SK-N-SH (cell line): ENCODE results near the gene AHSG. TPM values are rescaled to one million over a fixed set of nuclear protein-coding genes. Genes with fewer than 3 reads are reported as not detected.

ENCODE experiments used
- CTCF ChIA-PET: fragments of 300-600, 350-600 bp; formaldehyde crosslinking; extraction: SDS; loops from one replicate; lab custom pipeline; 2021; lab: Yijun Ruan, JAX
- POLR2A ChIA-PET: fragments of 350-600 bp; sonication (Branson Sonifier 250); formaldehyde crosslinking; extraction: SDS; loops from one replicate; lab custom pipeline; 2020; ENCODE audit warnings: antibody characterized with exemption, inconsistent platforms; lab: Yijun Ruan, JAX
- DNase-seq: peaks from one replicate; pipeline ENCODE4 v3.0.0; 2012
- H2AFZ ChIP-seq: fragments of 200-600 bp; sonication (generic); 2 replicates; pipeline ENCODE4 v1.8.1; 2016; ENCODE audit warnings: antibody characterized with exemption, mild to moderate bottlenecking, low read depth
- H3F3A ChIP-seq: fragments of 200-600 bp; sonication (generic); replicated peaks from 2 replicates; pipeline ENCODE3; 2016; ENCODE audit warnings: antibody characterized with exemption, mild to moderate bottlenecking; ENCODE audit not compliant: insufficient read depth
- H3K27ac ChIP-seq, 2 experiments: fragments of 200-500 bp in 1 of 2; fragments of 200-600 bp in 1 of 2; sonication (Bioruptor generic) in 1 of 2; sonication (generic), shearing (Covaris generic) in 1 of 2; 2 replicates each; pipeline versions ENCODE4 v1.5.1 to v1.6.1; 2014 to 2016; ENCODE audit warnings: low read depth in 2 of 2, inconsistent platforms in 1 of 2, low read length in 1 of 2, mild to moderate bottlenecking in 1 of 2, mixed read lengths in 1 of 2
- H3K27me3 ChIP-seq: fragments of 200-600 bp; sonication (generic), shearing (Covaris generic); 2 replicates; pipeline ENCODE4 v1.6.1; 2016; ENCODE audit warnings: mixed run types; ENCODE audit not compliant: insufficient read depth
- H3K36me3 ChIP-seq, 2 experiments: fragments of 200-500 bp in 1 of 2; fragments of 200-600 bp in 1 of 2; sonication (Bioruptor generic) in 1 of 2; sonication (generic) in 1 of 2; replicated peaks in 1 of 2; 2 replicates each; pipeline versions ENCODE3 to v1.5.1; 2014 to 2016; ENCODE audit warnings: low read length in 1 of 2, mild to moderate bottlenecking in 1 of 2; ENCODE audit not compliant: insufficient read depth in 2 of 2, control insufficient read depth in 1 of 2
- H3K4me1 ChIP-seq, 2 experiments: fragments of 200-500 bp in 1 of 2; fragments of 200-600 bp in 1 of 2; sonication (Bioruptor generic) in 1 of 2; sonication (generic), shearing (Covaris generic) in 1 of 2; 2 replicates each; pipeline versions ENCODE4 v1.5.1 to v1.6.1; 2014 to 2016; ENCODE audit warnings: low read depth in 1 of 2, low read length in 1 of 2, mixed run types in 1 of 2; ENCODE audit not compliant: insufficient read depth in 2 of 2, control insufficient read depth in 1 of 2
- H3K4me2 ChIP-seq: fragments of 200-600 bp; sonication (generic), shearing (Covaris generic); 2 replicates; pipeline ENCODE4 v1.6.1; 2017; ENCODE audit warnings: mixed run types
- H3K4me3 ChIP-seq, 2 experiments: fragments of 200-500 bp in 1 of 2; fragments of 200-600 bp in 1 of 2; sonication (Bioruptor generic) in 1 of 2; sonication (generic), shearing (Covaris generic) in 1 of 2; 2 replicates each; pipeline versions ENCODE4 v1.5.1 to v1.8.1; 2014 to 2016; ENCODE audit warnings: low read depth in 2 of 2, inconsistent platforms in 1 of 2, low read length in 1 of 2, mild to moderate bottlenecking in 1 of 2, mixed read lengths in 1 of 2, moderate library complexity in 1 of 2
- H3K79me2 ChIP-seq: fragments of 200-600 bp; sonication (generic); 2 replicates; pipeline ENCODE4 v1.8.1; 2017; ENCODE audit warnings: mild to moderate bottlenecking; ENCODE audit not compliant: insufficient read depth
- H3K9ac ChIP-seq: fragments of 200-600 bp; sonication (generic); 2 replicates; pipeline ENCODE4 v1.6.1; 2017; ENCODE audit warnings: mixed run types
- H3K9me2 ChIP-seq: fragments of 200-600 bp; sonication (generic); 2 replicates; pipeline ENCODE4 v1.6.1; 2017; ENCODE audit warnings: mixed run types
- H3K9me3 ChIP-seq: fragments of 200-600 bp; sonication (generic); 2 replicates; pipeline ENCODE4 v1.6.1; 2017; ENCODE audit warnings: mixed run types, mild to moderate bottlenecking, moderate library complexity
- H4K20me1 ChIP-seq: fragments of 200-600 bp; sonication (generic); 2 replicates; pipeline ENCODE4 v1.6.1; 2017; ENCODE audit warnings: mild to moderate bottlenecking, mixed run types; ENCODE audit not compliant: insufficient read depth
- FOSL2 ChIP-seq: IDR thresholded peaks from 2 replicates; pipeline ENCODE4 v1.4.0; 2012; ENCODE audit warnings: low read depth, mild to moderate bottlenecking, moderate library complexity, borderline replicate concordance
- FOXM1 ChIP-seq: IDR thresholded peaks from 2 replicates; pipeline ENCODE4 v1.4.0; 2012; ENCODE audit warnings: low read depth, mild to moderate bottlenecking
- GABPA ChIP-seq: IDR thresholded peaks from 2 replicates; pipeline ENCODE4 v1.4.0; 2012; ENCODE audit warnings: low read depth, mild to moderate bottlenecking
- MEF2A ChIP-seq: IDR thresholded peaks from 2 replicates; pipeline ENCODE4 v1.4.0; 2012; ENCODE audit warnings: low read depth, borderline replicate concordance
- RAD21 ChIP-seq: IDR thresholded peaks from 2 replicates; pipeline ENCODE4 v1.6.1; 2012; ENCODE audit warnings: mild to moderate bottlenecking, low read length
- RCOR1 ChIP-seq: fragments of 150-350 bp; IDR thresholded peaks from 2 replicates; pipeline ENCODE4 v1.6.1; 2017; ENCODE audit warnings: antibody characterized with exemption, low read length
- WGBS: methylation state at CpG from one replicate; pipeline ENCODE4 v1.1.6; 2017; ENCODE audit warnings: low lambda C conversion rate; 5-methylcytosine and 5-hydroxymethylcytosine counted together
- polyA plus RNA-seq, 3 experiments: library from polyadenylated mRNA; depleted of rRNA; stranded (reverse); fragments of >200 nt; gene quantifications; 2 replicates each; pipeline ENCODE4 v1.2.3, GENCODE V29; 2012
- TF ChIP-seq, protein P1 (sequence below): IDR thresholded peaks from 2 replicates; pipeline ENCODE4 v1.6.1; 2012; ENCODE audit warnings: mild to moderate bottlenecking, low read depth, low read length, moderate library complexity
- TF ChIP-seq, protein P2 (sequence below): IDR thresholded peaks from 2 replicates; pipeline ENCODE4; 2012
- TF ChIP-seq, protein P3 (sequence below): IDR thresholded peaks from 2 replicates; pipeline ENCODE4 v1.4.0; 2012; ENCODE audit warnings: low read depth, borderline replicate concordance
- TF ChIP-seq, protein P4 (sequence below): IDR thresholded peaks from 2 replicates; pipeline ENCODE4 v1.4.0; 2012; ENCODE audit warnings: low read depth, borderline replicate concordance

AHSG gene
- polyA plus RNA-seq, 1 of the 3 experiments (the other 2 are of a cell fraction), result not detected

DNA sequence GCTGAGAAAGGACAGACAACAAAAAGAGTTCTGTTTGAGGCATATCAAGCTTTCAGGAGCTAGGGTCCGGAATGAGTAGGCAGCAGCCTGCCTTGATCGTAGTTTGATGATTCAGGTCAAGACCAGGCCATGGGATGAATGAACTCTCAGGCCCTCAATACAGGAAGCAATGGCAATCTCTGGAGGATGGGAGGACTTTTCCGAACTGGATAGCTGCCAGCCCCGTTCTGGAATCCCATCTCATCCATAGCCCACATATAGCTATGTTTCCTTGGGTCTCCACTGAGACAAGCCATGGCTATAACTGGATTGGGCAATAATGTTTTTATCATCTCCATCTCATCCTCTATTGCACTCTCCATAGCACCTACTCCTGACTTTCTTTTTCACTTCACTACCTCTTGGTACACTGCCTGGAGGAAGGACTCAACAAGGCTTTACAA, 12.8 kb downstream of the AHSG start:
- H3K4me3 ChIP-seq, result no peak overlapping the region
- H3K9me3 ChIP-seq, result no peaks in the 10 kb centered on the region
- H3K36me3 ChIP-seq, result no peaks in the 10 kb centered on the region
- H3K27ac ChIP-seq, result no peak overlapping the region
- TF ChIP-seq GABPA, result no peak
- TF ChIP-seq, protein P1, sequence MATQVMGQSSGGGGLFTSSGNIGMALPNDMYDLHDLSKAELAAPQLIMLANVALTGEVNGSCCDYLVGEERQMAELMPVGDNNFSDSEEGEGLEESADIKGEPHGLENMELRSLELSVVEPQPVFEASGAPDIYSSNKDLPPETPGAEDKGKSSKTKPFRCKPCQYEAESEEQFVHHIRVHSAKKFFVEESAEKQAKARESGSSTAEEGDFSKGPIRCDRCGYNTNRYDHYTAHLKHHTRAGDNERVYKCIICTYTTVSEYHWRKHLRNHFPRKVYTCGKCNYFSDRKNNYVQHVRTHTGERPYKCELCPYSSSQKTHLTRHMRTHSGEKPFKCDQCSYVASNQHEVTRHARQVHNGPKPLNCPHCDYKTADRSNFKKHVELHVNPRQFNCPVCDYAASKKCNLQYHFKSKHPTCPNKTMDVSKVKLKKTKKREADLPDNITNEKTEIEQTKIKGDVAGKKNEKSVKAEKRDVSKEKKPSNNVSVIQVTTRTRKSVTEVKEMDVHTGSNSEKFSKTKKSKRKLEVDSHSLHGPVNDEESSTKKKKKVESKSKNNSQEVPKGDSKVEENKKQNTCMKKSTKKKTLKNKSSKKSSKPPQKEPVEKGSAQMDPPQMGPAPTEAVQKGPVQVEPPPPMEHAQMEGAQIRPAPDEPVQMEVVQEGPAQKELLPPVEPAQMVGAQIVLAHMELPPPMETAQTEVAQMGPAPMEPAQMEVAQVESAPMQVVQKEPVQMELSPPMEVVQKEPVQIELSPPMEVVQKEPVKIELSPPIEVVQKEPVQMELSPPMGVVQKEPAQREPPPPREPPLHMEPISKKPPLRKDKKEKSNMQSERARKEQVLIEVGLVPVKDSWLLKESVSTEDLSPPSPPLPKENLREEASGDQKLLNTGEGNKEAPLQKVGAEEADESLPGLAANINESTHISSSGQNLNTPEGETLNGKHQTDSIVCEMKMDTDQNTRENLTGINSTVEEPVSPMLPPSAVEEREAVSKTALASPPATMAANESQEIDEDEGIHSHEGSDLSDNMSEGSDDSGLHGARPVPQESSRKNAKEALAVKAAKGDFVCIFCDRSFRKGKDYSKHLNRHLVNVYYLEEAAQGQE, result no peak
- TF ChIP-seq FOSL2, result no peak
- no peak for TF ChIP-seq MEF2A
- TF ChIP-seq RCOR1, result no peak
- no peak for TF ChIP-seq RAD21
- no peak for TF ChIP-seq FOXM1
- no peaks in the 10 kb centered on the region for H3K79me2 ChIP-seq
- WGBS, result 31% methylated on average over 4 of the region's 4 CpGs
- H2AFZ ChIP-seq, result no peak overlapping the region
- ChIA-PET POLR2A (no interaction called here), CTCF (interaction anchor here (0.6 to 4.9 kb wide), 4 partner anchors 10 to 732 kb away, joined by 3 to 51 read pairs (median 4); no protein-coding TSS in a partner anchor)
- DNase-seq, result no peak
- no peaks in the 10 kb centered on the region for H4K20me1 ChIP-seq
- H3K9me2 ChIP-seq, result no peaks in the 10 kb centered on the region
- no peaks in the 10 kb centered on the region for H3F3A ChIP-seq
- no peak overlapping the region for H3K9ac ChIP-seq
- H3K27me3 ChIP-seq, result peaks cover 20% of the 10 kb centered on the region; the same call in 1 of the 2 replicates
- H3K4me2 ChIP-seq, result no peak overlapping the region
- no peaks in the 10 kb centered on the region for H3K4me1 ChIP-seq

DNA sequence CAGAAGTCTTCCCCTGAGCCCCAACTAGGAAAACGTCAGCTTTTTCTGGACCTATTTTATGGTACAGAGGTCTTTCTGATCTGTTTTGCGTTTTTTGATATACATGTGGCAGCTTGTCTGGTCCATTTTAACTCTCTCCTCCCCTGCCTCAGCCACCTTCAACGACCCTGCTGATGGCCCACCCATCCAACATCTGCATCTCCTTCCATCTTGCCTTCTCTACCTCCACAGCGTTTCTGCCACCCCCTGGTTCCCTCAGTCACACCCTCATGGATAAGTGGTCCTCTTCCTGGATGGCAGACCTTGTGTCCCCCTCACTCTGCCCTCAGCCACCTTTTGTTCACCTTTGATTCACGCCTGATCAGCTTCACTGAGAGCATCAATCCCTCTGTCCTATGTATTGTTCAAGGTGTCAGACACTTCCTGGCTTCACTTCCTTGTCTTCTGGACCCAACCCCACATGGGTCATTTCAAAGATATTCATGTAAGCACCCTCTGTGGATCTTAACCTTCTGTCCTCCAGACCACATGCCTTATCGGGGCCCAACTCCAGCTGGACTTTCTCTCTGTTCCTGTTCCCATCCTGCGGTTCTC, 13.5 kb downstream of the AHSG start:
- H3F3A ChIP-seq, result no peaks in the 10 kb centered on the region
- TF ChIP-seq, protein P1, result no peak
- TF ChIP-seq, protein P2, sequence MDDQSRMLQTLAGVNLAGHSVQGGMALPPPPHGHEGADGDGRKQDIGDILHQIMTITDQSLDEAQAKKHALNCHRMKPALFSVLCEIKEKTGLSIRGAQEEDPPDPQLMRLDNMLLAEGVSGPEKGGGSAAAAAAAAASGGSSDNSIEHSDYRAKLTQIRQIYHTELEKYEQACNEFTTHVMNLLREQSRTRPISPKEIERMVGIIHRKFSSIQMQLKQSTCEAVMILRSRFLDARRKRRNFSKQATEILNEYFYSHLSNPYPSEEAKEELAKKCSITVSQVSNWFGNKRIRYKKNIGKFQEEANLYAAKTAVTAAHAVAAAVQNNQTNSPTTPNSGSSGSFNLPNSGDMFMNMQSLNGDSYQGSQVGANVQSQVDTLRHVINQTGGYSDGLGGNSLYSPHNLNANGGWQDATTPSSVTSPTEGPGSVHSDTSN, result no peak
- TF ChIP-seq, protein P3, sequence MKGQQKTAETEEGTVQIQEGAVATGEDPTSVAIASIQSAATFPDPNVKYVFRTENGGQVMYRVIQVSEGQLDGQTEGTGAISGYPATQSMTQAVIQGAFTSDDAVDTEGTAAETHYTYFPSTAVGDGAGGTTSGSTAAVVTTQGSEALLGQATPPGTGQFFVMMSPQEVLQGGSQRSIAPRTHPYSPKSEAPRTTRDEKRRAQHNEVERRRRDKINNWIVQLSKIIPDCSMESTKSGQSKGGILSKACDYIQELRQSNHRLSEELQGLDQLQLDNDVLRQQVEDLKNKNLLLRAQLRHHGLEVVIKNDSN, result no peak
- TF ChIP-seq, protein P4, sequence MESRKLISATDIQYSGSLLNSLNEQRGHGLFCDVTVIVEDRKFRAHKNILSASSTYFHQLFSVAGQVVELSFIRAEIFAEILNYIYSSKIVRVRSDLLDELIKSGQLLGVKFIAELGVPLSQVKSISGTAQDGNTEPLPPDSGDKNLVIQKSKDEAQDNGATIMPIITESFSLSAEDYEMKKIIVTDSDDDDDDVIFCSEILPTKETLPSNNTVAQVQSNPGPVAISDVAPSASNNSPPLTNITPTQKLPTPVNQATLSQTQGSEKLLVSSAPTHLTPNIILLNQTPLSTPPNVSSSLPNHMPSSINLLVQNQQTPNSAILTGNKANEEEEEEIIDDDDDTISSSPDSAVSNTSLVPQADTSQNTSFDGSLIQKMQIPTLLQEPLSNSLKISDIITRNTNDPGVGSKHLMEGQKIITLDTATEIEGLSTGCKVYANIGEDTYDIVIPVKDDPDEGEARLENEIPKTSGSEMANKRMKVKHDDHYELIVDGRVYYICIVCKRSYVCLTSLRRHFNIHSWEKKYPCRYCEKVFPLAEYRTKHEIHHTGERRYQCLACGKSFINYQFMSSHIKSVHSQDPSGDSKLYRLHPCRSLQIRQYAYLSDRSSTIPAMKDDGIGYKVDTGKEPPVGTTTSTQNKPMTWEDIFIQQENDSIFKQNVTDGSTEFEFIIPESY, result no peak
- no peaks in the 10 kb centered on the region for H3K4me1 ChIP-seq
- no peaks in the 10 kb centered on the region for H3K9me3 ChIP-seq
- H3K4me3 ChIP-seq, result no peak overlapping the region
- peaks cover 12% of the 10 kb centered on the region; the same call in 1 of the 2 replicates for H3K27me3 ChIP-seq
- H4K20me1 ChIP-seq, result no peaks in the 10 kb centered on the region
- no peak overlapping the region for H3K27ac ChIP-seq
- H3K9ac ChIP-seq, result no peak overlapping the region
- POLR2A ChIA-PET, result interaction anchor here (1.0 kb wide), 1 partner anchor 11 kb away, joined by 3 read pairs; no protein-coding TSS in a partner anchor
- no peaks in the 10 kb centered on the region for H3K36me3 ChIP-seq
- no peaks in the 10 kb centered on the region for H3K79me2 ChIP-seq
- H3K9me2 ChIP-seq, result no peaks in the 10 kb centered on the region
- CTCF ChIA-PET, result interaction anchor here (1.1 to 4.9 kb wide), 3 partner anchors 10 to 648 kb away, joined by 4 to 51 read pairs (median 4); no protein-coding TSS in a partner anchor
- DNase-seq, result no peak
- WGBS, result 9% methylated on average over 7 of the region's 7 CpGs
- no peak overlapping the region for H3K4me2 ChIP-seq
- H2AFZ ChIP-seq, result no peak overlapping the region
